ENCODE results near the gene TMEM184C.

DNA sequence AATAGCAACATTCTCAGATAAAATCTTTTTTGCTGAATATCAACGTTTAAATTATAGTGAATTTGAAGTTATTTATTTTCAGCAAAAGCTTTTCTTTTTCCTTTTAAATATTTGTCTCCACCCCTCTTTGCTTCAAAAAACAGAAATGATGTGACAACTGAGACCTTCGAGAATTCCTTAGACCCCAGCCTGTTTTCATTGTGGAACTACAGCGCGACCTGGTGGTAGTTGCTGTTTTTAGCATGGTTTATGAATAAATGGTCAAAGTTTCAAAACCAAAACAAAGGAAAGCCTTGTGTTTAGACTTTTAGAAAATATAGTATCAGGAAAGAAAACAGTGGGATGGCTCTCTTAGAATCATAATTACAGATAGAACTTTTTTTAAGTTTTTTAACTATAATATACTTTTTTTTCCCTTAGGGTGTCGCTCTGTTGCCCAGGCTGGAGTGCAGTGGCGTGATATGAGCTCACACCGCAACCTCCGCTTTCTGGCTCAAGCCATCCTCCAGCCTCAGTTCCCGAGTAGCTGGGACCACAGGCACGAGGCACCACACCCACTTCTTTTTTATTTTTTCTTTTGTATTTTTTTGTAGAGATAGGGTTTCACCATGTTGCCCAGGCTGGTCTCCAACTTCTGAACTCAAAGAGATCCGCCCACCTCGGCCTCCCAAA is 26.8 kb upstream of the TMEM184C start:
- TF ChIP-seq CTCF (conservative IDR thresholded peaks at IDR 0.05 in 1 of 2, IDR thresholded peaks at IDR 0.05 in 1 of 2; ENCODE audit: extremely low read depth in 1 of 2, insufficient read depth in 1 of 2, low read depth in 1 of 2, low read length in 2 of 2) (peak; percentile 75 to 80), EZH2 (IDR thresholded peaks at IDR 0.05; ENCODE audit: borderline replicate concordance, low read length) (no peak)

All from mammary epithelial cell (primary cell).